Peyer's patch (tissue), 4 donors: ENCODE measurements around the gene DGKI. TPM values are rescaled to one million over a fixed set of nuclear protein-coding genes. Genes with fewer than 3 reads are reported as not detected.

Experiments used
- DNase-seq, 3 donors: peaks; one replicate each; pipeline ENCODE4 v3.0.0-alpha.2; 2017 to 2019
- H3K27ac ChIP-seq, 4 donors: fragments of 200-600 bp; sonication (generic); one replicate each; pipeline ENCODE4 v1.5.1; 2016 to 2019
- H3K27me3 ChIP-seq, 2 donors: fragments of 200-600 bp; sonication (generic); one replicate each; pipeline ENCODE4 v1.5.1; 2019
- H3K36me3 ChIP-seq, 3 donors: fragments of 200-600 bp; sonication (generic); one replicate each; pipeline ENCODE4 v1.5.1; 2016 to 2019
- H3K4me1 ChIP-seq, 4 donors: fragments of 200-600 bp; sonication (generic); one replicate each; pipeline ENCODE4 v1.5.1; 2016 to 2019
- H3K4me3 ChIP-seq, 4 donors: fragments of 200-600 bp; sonication (generic); 1 replicate in 3 of 4; 2 replicates in 1 of 4; pipeline ENCODE4 v1.5.1; 2016 to 2019; ENCODE audit warnings: mild to moderate bottlenecking in 1 of 4
- H3K9me3 ChIP-seq, 4 donors: fragments of 200-600 bp; sonication (generic); one replicate each; pipeline ENCODE4 v1.5.1; 2016 to 2019; ENCODE audit warnings: mild to moderate bottlenecking in 1 of 4
- CTCF ChIP-seq, 6 experiments: fragments of 450-650 bp in 4 of 6; fragments of 200-600 bp in 2 of 6; sonication (generic) in 1 of 6; IDR thresholded peaks; one replicate each; pipeline ENCODE4 v1.5.1; 2017 to 2019; ENCODE audit warnings: antibody characterized with exemption in 6 of 6, mild to moderate bottlenecking in 3 of 6, moderate library complexity in 1 of 6
- POLR2A ChIP-seq, 2 donors: fragments of 450-650 bp; IDR thresholded peaks; one replicate each; pipeline ENCODE4 v1.5.1; 2017; ENCODE audit warnings: antibody characterized with exemption in 2 of 2, mild to moderate bottlenecking in 2 of 2, moderate library complexity in 2 of 2
- total RNA-seq, 4 donors: library from RNA; depleted of rRNA; stranded (reverse); fragments of >200 nt; gene quantifications; one replicate each; pipeline ENCODE4 v1.1.0, GENCODE V29; 2016

Gene DGKI
- total RNA-seq, 4 donors from 2014 or later, result 0.19 to 0.40 (median 0.35) TPM; not detected in 1

- DNase-seq, result no peak
- no peaks in the 10 kb centered on the region for H3K9me3 ChIP-seq
Measured at GRCh38 chr7:137360087-137360679, 486.6 kb downstream of the DGKI start.

DNA sequence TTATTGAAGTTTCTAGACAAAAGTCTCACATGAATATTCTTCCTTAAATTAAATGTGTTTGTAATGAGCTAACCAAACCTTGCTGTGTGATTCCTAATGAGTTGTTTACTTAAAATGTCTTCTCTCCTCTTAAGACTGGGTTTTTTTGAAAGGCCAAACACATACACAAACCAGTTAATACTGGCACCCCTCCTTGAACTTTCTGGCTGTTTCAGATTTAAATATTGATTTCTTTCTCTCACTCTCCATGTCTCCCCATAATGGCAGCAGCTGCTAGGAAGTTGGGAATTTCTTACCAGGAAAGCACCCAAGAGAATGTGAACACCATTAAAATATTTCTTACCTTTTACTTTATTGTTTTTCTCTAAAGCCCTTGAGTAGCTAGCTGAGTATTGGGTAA lies 491.8 kb downstream of the DGKI start:
- no peak for DNase-seq
- Histone ChIP-seq H3K36me3 (no peaks in the 10 kb centered on the region), H3K27me3 (no peaks in the 10 kb centered on the region), H3K4me3 (no peak overlapping the region), H3K9me3 (no peaks in the 10 kb centered on the region), H3K4me1 (no peaks in the 10 kb centered on the region), H3K27ac (no peak overlapping the region)
- TF ChIP-seq CTCF (IDR thresholded peaks at IDR 0.05), result no peak
- no peak for TF ChIP-seq POLR2A (IDR thresholded peaks at IDR 0.05)

More at GRCh38 chr7:137360087-137360679, 486.6 kb downstream of the DGKI start:
- Histone ChIP-seq H3K4me1 (no peaks in the 10 kb centered on the region), H3K27ac (no peak overlapping the region), H3K4me3 (no peak overlapping the region), H3K36me3 (no peaks in the 10 kb centered on the region), H3K27me3 (no peaks in the 10 kb centered on the region)
- TF ChIP-seq CTCF (IDR thresholded peaks at IDR 0.05) (no peak), POLR2A (IDR thresholded peaks at IDR 0.05) (no peak)

DNA sequence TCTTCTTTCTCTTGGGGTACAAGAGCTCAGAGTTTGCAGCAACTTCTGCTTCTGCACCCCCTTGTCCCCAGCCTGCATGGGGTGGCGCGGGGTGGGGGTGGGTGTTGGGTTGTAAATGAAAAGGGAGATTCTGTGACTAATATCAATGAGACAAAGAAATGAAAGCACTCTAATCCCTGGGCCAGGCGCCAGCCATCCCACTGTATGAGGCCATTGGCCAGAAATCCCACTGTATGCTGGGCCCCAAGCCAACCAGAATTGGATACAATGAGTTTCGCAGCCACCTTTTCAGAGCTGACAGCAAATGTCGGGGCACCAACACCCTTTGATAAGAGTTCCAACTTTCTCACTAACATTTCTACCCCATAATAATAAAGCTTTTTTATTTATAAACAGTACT lies 492.4 kb downstream of the DGKI start:
- Histone ChIP-seq H3K4me1 (no peaks in the 10 kb centered on the region), H3K36me3 (no peaks in the 10 kb centered on the region), H3K4me3 (no peak overlapping the region), H3K27me3 (no peaks in the 10 kb centered on the region), H3K9me3 (no peaks in the 10 kb centered on the region), H3K27ac (no peak overlapping the region)
- no peak for DNase-seq
- TF ChIP-seq CTCF (IDR thresholded peaks at IDR 0.05) (no peak), POLR2A (IDR thresholded peaks at IDR 0.05) (no peak)

DNA sequence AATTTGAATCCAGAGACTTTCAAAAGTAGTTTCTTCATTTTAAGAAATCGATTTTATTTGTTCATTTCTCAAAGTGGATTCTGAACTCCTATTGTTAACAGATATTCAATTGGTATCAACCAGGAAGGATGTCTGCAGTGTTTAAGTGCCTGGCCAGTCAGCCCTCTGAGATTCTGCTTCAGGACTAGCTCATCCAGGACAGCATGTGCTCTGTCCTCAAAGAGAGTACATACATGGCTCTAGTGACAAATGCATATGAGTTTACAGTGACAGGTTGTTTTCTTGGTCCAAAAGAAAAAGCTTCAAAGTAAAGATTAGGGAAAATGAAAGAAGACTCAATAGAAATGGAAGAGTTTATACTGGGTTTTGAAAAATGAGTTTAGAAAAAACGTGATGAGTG lies 494.8 kb downstream of the DGKI start:
- H3K9me3 ChIP-seq, result no peaks in the 10 kb centered on the region
- no peaks in the 10 kb centered on the region for H3K36me3 ChIP-seq
- no peak overlapping the region for H3K4me3 ChIP-seq
- no peak overlapping the region for H3K27ac ChIP-seq
- no peak for TF ChIP-seq POLR2A (IDR thresholded peaks at IDR 0.05)
- no peak for TF ChIP-seq CTCF (IDR thresholded peaks at IDR 0.05)
- no peak for DNase-seq
- H3K27me3 ChIP-seq, result no peaks in the 10 kb centered on the region
- H3K4me1 ChIP-seq, result no peaks in the 10 kb centered on the region

DNA sequence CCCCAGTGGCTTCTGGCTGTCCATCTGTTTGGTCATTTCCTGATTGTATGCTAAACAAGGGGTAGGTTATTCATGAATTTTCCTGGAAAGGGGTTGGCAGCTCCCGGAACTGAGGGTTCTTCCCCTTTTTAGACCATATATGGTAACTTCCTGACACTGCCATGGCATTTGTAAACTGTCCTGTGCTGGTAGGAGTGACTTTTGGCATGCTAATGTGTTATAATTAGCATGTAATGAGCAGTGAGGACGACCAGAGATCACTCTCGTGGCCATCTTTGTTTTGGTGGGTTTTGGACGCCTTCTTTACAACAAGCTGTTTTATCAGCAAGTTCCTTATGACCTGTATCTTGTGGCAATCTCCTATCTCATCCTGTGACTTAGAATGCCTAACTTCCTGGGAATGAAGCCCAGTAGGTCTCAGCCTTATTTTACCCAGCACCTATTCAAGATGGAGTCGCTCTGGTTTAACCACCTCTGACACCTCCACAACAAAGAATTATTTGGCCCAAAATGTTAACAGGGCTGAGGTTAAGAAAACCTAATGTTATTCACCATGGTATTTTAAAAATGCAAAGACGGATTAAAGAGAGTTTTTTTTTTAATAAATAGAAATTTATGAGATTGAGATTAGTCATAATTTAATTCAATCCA lies 500.9 kb downstream of the DGKI start:
- Histone ChIP-seq H3K27ac (no peak overlapping the region), H3K36me3 (no peaks in the 10 kb centered on the region), H3K27me3 (no peaks in the 10 kb centered on the region), H3K4me1 (no peaks in the 10 kb centered on the region), H3K4me3 (no peak overlapping the region), H3K9me3 (no peaks in the 10 kb centered on the region)
- DNase-seq, result no peak
- TF ChIP-seq CTCF (IDR thresholded peaks at IDR 0.05), result no peak
- no peak for TF ChIP-seq POLR2A (IDR thresholded peaks at IDR 0.05)
